Measurements from ENCODE around the gene COBLL1.

Gene COBLL1

GRCh38 chr2:164739966-164740365 is 101.7 kb downstream of the COBLL1 start:
- no peak overlapping the region for H3K4me3 ChIP-seq (ENCODE audit: low read depth, low read length)
- no peak for DNase-seq (ENCODE audit: low read depth)
- no peak for TF ChIP-seq CTCF (IDR thresholded peaks at IDR 0.05; ENCODE audit: insufficient read depth, low read depth, low read length, missing control alignments)

- no peak overlapping the region for H3K4me3 ChIP-seq (ENCODE audit: low read depth, low read length)
- peak; percentile 50 for DNase-seq (ENCODE audit: low read depth)
- peak; percentile 53 for TF ChIP-seq CTCF (IDR thresholded peaks at IDR 0.05; ENCODE audit: insufficient read depth, low read depth, low read length, missing control alignments)
These were observed 104.0 kb downstream of the COBLL1 start for GRCh38 chr2:164737612-164738081.

- no peak for TF ChIP-seq CTCF (IDR thresholded peaks at IDR 0.05; ENCODE audit: insufficient read depth, low read depth, low read length, missing control alignments)
- no peak for DNase-seq (ENCODE audit: low read depth)
These were observed 106.2 kb downstream of the COBLL1 start for GRCh38 chr2:164735309-164735919.

GRCh38 chr2:164734196-164734595 is 107.4 kb downstream of the COBLL1 start:
- no peak for DNase-seq (ENCODE audit: low read depth)
- H3K4me3 ChIP-seq (ENCODE audit: low read depth, low read length): no peak overlapping the region
- no peak for TF ChIP-seq CTCF (IDR thresholded peaks at IDR 0.05; ENCODE audit: insufficient read depth, low read depth, low read length, missing control alignments)

More at GRCh38 chr2:164735309-164735919, 106.2 kb downstream of the COBLL1 start:
- H3K4me3 ChIP-seq (ENCODE audit: low read depth, low read length): no peak overlapping the region

GRCh38 chr2:164725542-164725941 is 116.1 kb downstream of the COBLL1 start:
- H3K4me3 ChIP-seq (ENCODE audit: low read depth, low read length): no peak overlapping the region
- no peak for DNase-seq (ENCODE audit: low read depth)
- no peak for TF ChIP-seq CTCF (IDR thresholded peaks at IDR 0.05; ENCODE audit: insufficient read depth, low read depth, low read length, missing control alignments)

- DNase-seq (ENCODE audit: low read depth): no peak
- H3K4me3 ChIP-seq (ENCODE audit: low read depth, low read length): no peak overlapping the region
- TF ChIP-seq CTCF (IDR thresholded peaks at IDR 0.05; ENCODE audit: insufficient read depth, low read depth, low read length, missing control alignments): no peak
These were observed 118.8 kb downstream of the COBLL1 start for GRCh38 chr2:164722616-164723338.

Measured in GM12865 (cell line).